CMK (cell line): ENCODE results near the gene UVRAG.
"Not testable (repeated sequence)": the region's sequence is repeated elsewhere in the genome, so short reads cannot be mapped to it uniquely, and the experiment has no call there.

ENCODE experiments used
- DNase-seq: peaks from one replicate; pipeline ENCODE4 v3.0.0-alpha.2; 2010; ENCODE audit warnings: low read depth

The UVRAG gene

GRCh38 chr11:75966537-75967287, 151.7 kb downstream of the UVRAG start:
- no peak for DNase-seq

GRCh38 chr11:75968021-75968625, 153.1 kb downstream of the UVRAG start:
- DNase-seq: no peak

- DNase-seq: no peak
Measured at GRCh38 chr11:75969626-75970308, 154.8 kb downstream of the UVRAG start.

GRCh38 chr11:75973710-75974109, 158.7 kb downstream of the UVRAG start:
- not testable (repeated sequence) for DNase-seq

- DNase-seq: not testable (repeated sequence)
Measured at GRCh38 chr11:75979075-75979474, 164.1 kb downstream of the UVRAG start.

GRCh38 chr11:75979479-75980027, 164.5 kb downstream of the UVRAG start:
- DNase-seq: not testable (repeated sequence)

- no peak for DNase-seq
Measured at GRCh38 chr11:75980031-75980430, 165.0 kb downstream of the UVRAG start.

- no peak for DNase-seq
Measured at GRCh38 chr11:75981546-75981945, 166.5 kb downstream of the UVRAG start.

- DNase-seq: no peak
Measured at GRCh38 chr11:75982309-75982708, 167.3 kb downstream of the UVRAG start.

- no peak for DNase-seq
Measured at GRCh38 chr11:75986966-75987365, 172.0 kb downstream of the UVRAG start.

- DNase-seq: no peak
Measured at GRCh38 chr11:75993126-75993525, 178.1 kb downstream of the UVRAG start.

GRCh38 chr11:75994616-75995015, 179.6 kb downstream of the UVRAG start:
- DNase-seq: no peak

- no peak for DNase-seq
Measured at GRCh38 chr11:75996523-75997442, 181.8 kb downstream of the UVRAG start.

- no peak for DNase-seq
Measured at GRCh38 chr11:76004400-76004799, 189.4 kb downstream of the UVRAG start.

GRCh38 chr11:76005756-76006155, 190.7 kb downstream of the UVRAG start:
- no peak for DNase-seq

GRCh38 chr11:76007166-76007565, 192.2 kb downstream of the UVRAG start:
- no peak for DNase-seq

GRCh38 chr11:76008474-76008873, 193.5 kb downstream of the UVRAG start:
- no peak for DNase-seq

- no peak for DNase-seq
Measured at GRCh38 chr11:76010051-76010450, 195.0 kb downstream of the UVRAG start.

- DNase-seq: no peak
Measured at GRCh38 chr11:76013526-76013925, 198.5 kb downstream of the UVRAG start.

- DNase-seq: no peak
Measured at GRCh38 chr11:76023236-76024068, 208.4 kb downstream of the UVRAG start.

GRCh38 chr11:76025068-76025467, 210.1 kb downstream of the UVRAG start:
- no peak for DNase-seq
